Measurements from ENCODE around the gene GALK2. TPM values are rescaled to one million over a fixed set of nuclear protein-coding genes. Genes with fewer than 3 reads are reported as not detected.
A peak's percentile ranks its signal among the peaks of the same experiment; 100 is the strongest.
"Not testable (repeated sequence)": the region's sequence is repeated elsewhere in the genome, so short reads cannot be mapped to it uniquely, and the experiment has no call there.

GALK2 gene
- total RNA-seq, 1 donor from 2014 or later, result 10.0 TPM

- no peak for DNase-seq (ENCODE audit: low spot score in 2 of 2)
- H3K36me3 ChIP-seq, result peaks cover 0 to 8% of the 10 kb centered on the region in 2 donors
- H3K4me1 ChIP-seq, result peaks cover 5 to 8% of the 10 kb centered on the region in 2 donors
- H3K27me3 ChIP-seq, result no peaks in the 10 kb centered on the region
- intact Hi-C loops (cut with DNase I), result loop anchor here (2.0 to 10.0 kb wide), 4 partner anchors 383 to 1093 kb away; partner anchors contain the start of genes DTWD1 and FAM227B
- H3K27ac ChIP-seq, result peak overlapping the region; percentile 10
- H3K4me3 ChIP-seq, result no peak overlapping the region
- TF ChIP-seq, protein P1, sequence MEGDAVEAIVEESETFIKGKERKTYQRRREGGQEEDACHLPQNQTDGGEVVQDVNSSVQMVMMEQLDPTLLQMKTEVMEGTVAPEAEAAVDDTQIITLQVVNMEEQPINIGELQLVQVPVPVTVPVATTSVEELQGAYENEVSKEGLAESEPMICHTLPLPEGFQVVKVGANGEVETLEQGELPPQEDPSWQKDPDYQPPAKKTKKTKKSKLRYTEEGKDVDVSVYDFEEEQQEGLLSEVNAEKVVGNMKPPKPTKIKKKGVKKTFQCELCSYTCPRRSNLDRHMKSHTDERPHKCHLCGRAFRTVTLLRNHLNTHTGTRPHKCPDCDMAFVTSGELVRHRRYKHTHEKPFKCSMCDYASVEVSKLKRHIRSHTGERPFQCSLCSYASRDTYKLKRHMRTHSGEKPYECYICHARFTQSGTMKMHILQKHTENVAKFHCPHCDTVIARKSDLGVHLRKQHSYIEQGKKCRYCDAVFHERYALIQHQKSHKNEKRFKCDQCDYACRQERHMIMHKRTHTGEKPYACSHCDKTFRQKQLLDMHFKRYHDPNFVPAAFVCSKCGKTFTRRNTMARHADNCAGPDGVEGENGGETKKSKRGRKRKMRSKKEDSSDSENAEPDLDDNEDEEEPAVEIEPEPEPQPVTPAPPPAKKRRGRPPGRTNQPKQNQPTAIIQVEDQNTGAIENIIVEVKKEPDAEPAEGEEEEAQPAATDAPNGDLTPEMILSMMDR (IDR thresholded peaks at IDR 0.05), result no peak
- no peaks in the 10 kb centered on the region for H3K9me3 ChIP-seq
Observed at GRCh38 chr15:49239105-49239504, 69.1 kb downstream of the GALK2 start.

DNA sequence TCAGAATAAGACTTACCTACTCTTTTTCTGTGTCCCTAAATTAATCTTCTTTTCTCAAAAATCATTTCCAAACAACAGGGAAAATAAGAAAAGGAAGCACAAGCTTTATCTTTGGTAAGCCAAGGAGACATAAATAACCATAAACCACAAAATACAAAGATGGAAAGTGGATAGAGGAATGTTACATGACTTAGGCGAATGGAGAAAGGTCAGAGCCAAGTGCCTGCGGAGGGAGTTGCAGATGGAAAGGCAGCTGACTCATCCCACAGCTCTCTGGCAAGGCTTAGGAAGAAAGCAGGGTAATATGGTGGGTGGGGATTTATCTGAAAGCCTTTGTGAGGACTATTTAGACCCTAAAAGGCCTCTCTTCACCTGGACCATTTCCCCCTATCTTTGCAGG lies 72.8 kb downstream of the GALK2 start:
- Histone ChIP-seq H3K27ac (no peak overlapping the region), H3K4me1 (peaks cover 5 to 10% of the 10 kb centered on the region in 2 donors), H3K36me3 (peaks cover 0 to 8% of the 10 kb centered on the region in 2 donors), H3K9me3 (no peaks in the 10 kb centered on the region), H3K4me3 (no peak overlapping the region), H3K27me3 (no peaks in the 10 kb centered on the region)
- TF ChIP-seq, protein P1 (IDR thresholded peaks at IDR 0.05), result no peak
- DNase-seq (ENCODE audit: low spot score in 2 of 2), result no peak
- intact Hi-C loops (cut with DNase I), result no loop called here

DNA sequence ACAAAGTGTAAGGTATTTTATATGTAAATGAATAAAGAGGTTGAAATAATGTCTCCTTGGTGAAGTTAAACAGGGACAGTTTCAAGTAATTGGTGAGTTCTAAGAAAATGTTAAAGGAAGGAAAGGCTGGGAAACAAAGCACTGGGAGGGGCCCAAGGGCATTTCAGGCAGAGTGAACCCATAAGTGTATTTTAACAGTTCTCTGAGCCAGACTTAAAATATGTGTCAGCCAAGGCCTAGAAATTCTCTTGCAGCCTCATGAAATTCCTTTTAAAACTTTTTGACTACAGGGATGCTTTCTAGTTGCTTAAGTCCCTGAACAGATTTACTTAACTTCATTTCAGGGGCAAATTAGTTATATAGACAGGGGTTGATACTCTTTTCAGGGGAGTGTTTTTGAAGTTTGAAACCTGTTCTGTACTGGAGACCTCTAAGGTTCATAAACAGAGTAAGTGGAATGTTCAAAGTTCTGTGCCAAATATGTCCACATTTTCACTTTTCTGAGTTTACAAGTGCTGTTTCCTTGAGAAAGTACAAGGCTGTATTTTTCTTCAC lies 77.6 kb downstream of the GALK2 start:
- no peaks in the 10 kb centered on the region for H3K9me3 ChIP-seq
- H3K36me3 ChIP-seq, result peaks cover 0 to 8% of the 10 kb centered on the region in 2 donors
- intact Hi-C loops (cut with DNase I), result no loop called here
- DNase-seq (ENCODE audit: low spot score in 2 of 2), result no peak
- TF ChIP-seq, protein P1 (IDR thresholded peaks at IDR 0.05), result no peak
- peak overlapping the region; percentile 42 to 56 for H3K27ac ChIP-seq
- peaks cover 0 to 6% of the 10 kb centered on the region in 2 donors for H3K4me1 ChIP-seq
- H3K27me3 ChIP-seq, result no peaks in the 10 kb centered on the region
- no peak overlapping the region for H3K4me3 ChIP-seq

DNA sequence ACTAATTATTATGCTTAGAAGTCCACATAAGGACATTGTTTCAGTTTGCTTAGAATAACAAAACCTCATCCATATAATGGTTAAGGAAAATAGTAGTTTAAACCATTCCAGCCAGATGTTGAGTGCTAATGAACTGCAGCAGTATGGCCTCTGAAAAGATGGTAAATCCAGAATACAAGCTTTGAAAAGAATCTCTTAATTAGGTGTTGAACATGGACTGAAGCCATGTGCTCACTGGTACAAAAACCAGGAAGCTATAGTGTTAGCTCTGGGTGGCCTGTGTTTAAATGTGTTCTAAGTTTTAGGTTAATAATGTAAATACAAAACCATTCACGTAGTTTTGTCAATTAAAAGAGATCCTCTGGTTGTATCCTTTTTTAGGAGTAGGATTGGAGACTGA lies 78.2 kb downstream of the GALK2 start:
- TF ChIP-seq, protein P1 (IDR thresholded peaks at IDR 0.05), result no peak
- intact Hi-C loops (cut with DNase I), result no loop called here
- DNase-seq (ENCODE audit: low spot score in 2 of 2), result no peak
- peaks cover 0 to under 1% of the 10 kb centered on the region in 2 donors for H3K36me3 ChIP-seq
- peaks cover 0 to 6% of the 10 kb centered on the region in 2 donors for H3K4me1 ChIP-seq
- H3K27me3 ChIP-seq, result no peaks in the 10 kb centered on the region
- no peaks in the 10 kb centered on the region for H3K9me3 ChIP-seq
- H3K4me3 ChIP-seq, result no peak overlapping the region
- H3K27ac ChIP-seq, result peak overlapping the region; percentile 40 to 42

- no peak overlapping the region for H3K27ac ChIP-seq
- no peaks in the 10 kb centered on the region for H3K36me3 ChIP-seq
- H3K4me1 ChIP-seq, result no peaks in the 10 kb centered on the region
- H3K9me3 ChIP-seq, result no peaks in the 10 kb centered on the region
- no peak for DNase-seq (ENCODE audit: low spot score in 2 of 2)
- no peaks in the 10 kb centered on the region for H3K27me3 ChIP-seq
- intact Hi-C loops (cut with DNase I), result no loop called here
- H3K4me3 ChIP-seq, result no peak overlapping the region
- TF ChIP-seq, protein P1 (IDR thresholded peaks at IDR 0.05), result no peak
Observed at GRCh38 chr15:49255966-49256759, 86.1 kb downstream of the GALK2 start.

GRCh38 chr15:49265117-49265516 lies 95.1 kb downstream of the GALK2 start:
- H3K27ac ChIP-seq; H3K4me1 ChIP-seq; H3K36me3 ChIP-seq; H3K9me3 ChIP-seq; H3K4me3 ChIP-seq; H3K27me3 ChIP-seq; DNase-seq (ENCODE audit: low spot score in 2 of 2); intact Hi-C loops (cut with DNase I): not testable (repeated sequence)
